ENCODE measurements around the gene ANKH. TPM values are rescaled to one million over a fixed set of nuclear protein-coding genes. Genes with fewer than 3 reads are reported as not detected.
"Not testable (repeated sequence)": the region's sequence is repeated elsewhere in the genome, so short reads cannot be mapped to it uniquely, and the experiment has no call there.

The ANKH gene
- total RNA-seq, 1 donor from 2014 or later, result 0.19 TPM

DNA sequence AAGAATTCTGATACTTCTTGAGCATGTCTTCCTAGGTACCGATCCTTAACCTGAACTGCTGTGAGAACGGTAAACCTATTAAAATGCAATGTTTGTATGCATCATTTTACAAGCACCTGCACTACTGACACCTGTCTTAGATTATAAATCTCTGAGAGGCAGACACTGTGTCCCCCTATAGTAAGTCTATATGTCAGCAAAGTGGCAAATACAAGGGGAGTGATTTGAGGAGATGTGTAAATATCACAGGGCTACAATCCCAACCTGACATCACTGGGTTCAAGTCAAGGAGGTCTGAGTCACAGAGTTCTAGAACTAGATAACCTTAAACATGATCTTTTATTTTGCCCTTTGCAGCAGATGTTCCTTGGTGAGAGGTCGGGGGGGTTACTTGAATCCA lies 64.1 kb downstream of the ANKH start:
- no peak overlapping the region for H3K27ac Mint-ChIP-seq
- no peak overlapping the region for H3K4me2 ChIP-seq
- no peaks in the 10 kb centered on the region for H3K79me2 ChIP-seq (ENCODE audit: low read depth)
- no peaks in the 10 kb centered on the region for H3K27me3 Mint-ChIP-seq (ENCODE audit: insufficient read depth, low read depth)
- no peak overlapping the region for H3K4me3 ChIP-seq
- peaks cover 6% of the 10 kb centered on the region for H3K4me1 Mint-ChIP-seq
- DNase-seq (ENCODE audit: low spot score), result no peak
- no peaks in the 10 kb centered on the region for H3K36me3 Mint-ChIP-seq
- no peaks in the 10 kb centered on the region for H3K4me1 ChIP-seq
- no peaks in the 10 kb centered on the region for H3K9me3 ChIP-seq (ENCODE audit: low read depth)
- H3K27ac ChIP-seq, result no peak overlapping the region
- no peaks in the 10 kb centered on the region for H4K20me1 ChIP-seq (ENCODE audit: low read depth)
- no peak overlapping the region for H3K9ac ChIP-seq
- peaks cover 2% of the 10 kb centered on the region for H3K9me3 Mint-ChIP-seq
- no peak overlapping the region for H2AFZ ChIP-seq (replicated peaks)
- H3K36me3 ChIP-seq, result no peaks in the 10 kb centered on the region
- no peaks in the 10 kb centered on the region for H3F3A ChIP-seq (ENCODE audit: low read depth)
- no peaks in the 10 kb centered on the region for H3K27me3 ChIP-seq
- H3K4me3 Mint-ChIP-seq, result no peak overlapping the region
- TF ChIP-seq EZH2phosphoT487 (IDR thresholded peaks at IDR 0.05) (no peak), EZH2 (IDR thresholded peaks at IDR 0.05) (no peak)
- TF ChIP-seq, protein P1, sequence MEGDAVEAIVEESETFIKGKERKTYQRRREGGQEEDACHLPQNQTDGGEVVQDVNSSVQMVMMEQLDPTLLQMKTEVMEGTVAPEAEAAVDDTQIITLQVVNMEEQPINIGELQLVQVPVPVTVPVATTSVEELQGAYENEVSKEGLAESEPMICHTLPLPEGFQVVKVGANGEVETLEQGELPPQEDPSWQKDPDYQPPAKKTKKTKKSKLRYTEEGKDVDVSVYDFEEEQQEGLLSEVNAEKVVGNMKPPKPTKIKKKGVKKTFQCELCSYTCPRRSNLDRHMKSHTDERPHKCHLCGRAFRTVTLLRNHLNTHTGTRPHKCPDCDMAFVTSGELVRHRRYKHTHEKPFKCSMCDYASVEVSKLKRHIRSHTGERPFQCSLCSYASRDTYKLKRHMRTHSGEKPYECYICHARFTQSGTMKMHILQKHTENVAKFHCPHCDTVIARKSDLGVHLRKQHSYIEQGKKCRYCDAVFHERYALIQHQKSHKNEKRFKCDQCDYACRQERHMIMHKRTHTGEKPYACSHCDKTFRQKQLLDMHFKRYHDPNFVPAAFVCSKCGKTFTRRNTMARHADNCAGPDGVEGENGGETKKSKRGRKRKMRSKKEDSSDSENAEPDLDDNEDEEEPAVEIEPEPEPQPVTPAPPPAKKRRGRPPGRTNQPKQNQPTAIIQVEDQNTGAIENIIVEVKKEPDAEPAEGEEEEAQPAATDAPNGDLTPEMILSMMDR (IDR thresholded peaks at IDR 0.05), result no peak

DNA sequence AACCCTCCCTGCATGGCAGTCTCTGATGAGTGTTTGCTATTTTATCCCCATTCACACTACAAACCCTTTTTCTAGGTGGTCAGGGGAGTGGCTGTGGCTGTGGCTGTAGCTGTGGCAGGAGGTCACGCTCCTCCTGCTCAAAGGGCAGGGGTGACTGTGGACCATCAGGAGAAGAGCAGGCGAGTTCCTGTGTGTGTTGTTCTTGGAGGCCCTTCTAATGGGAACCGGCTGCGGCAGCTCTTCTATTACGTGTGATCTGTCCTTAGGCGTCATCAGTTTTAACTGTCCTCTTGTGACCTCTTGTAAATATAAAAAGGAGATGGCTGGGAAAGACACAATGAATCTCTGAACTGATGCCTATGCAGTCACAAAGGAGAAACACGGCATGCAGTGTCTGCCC lies 65.1 kb downstream of the ANKH start:
- Histone ChIP-seq H3K4me2 (no peak overlapping the region), H3F3A (ENCODE audit: low read depth) (no peaks in the 10 kb centered on the region), H4K20me1 (ENCODE audit: low read depth) (no peaks in the 10 kb centered on the region), H3K9me3 (ENCODE audit: low read depth) (no peaks in the 10 kb centered on the region), H3K79me2 (ENCODE audit: low read depth) (no peaks in the 10 kb centered on the region), H2AFZ (replicated peaks) (no peak overlapping the region), H3K27ac (no peak overlapping the region), H3K9ac (no peak overlapping the region), H3K36me3 (no peaks in the 10 kb centered on the region), H3K27me3 (no peaks in the 10 kb centered on the region), H3K4me3 (no peak overlapping the region), H3K4me1 (no peaks in the 10 kb centered on the region)
- no peak for TF ChIP-seq EZH2phosphoT487 (IDR thresholded peaks at IDR 0.05)
- TF ChIP-seq, protein P1 (IDR thresholded peaks at IDR 0.05), result no peak
- peaks cover 6% of the 10 kb centered on the region for H3K4me1 Mint-ChIP-seq
- H3K27ac Mint-ChIP-seq, result peak overlapping the region; percentile 55
- peaks cover 2% of the 10 kb centered on the region for H3K9me3 Mint-ChIP-seq
- H3K4me3 Mint-ChIP-seq, result no peak overlapping the region
- H3K36me3 Mint-ChIP-seq, result no peaks in the 10 kb centered on the region
- no peak for DNase-seq (ENCODE audit: low spot score)
- H3K27me3 Mint-ChIP-seq (ENCODE audit: insufficient read depth, low read depth), result no peaks in the 10 kb centered on the region

DNA sequence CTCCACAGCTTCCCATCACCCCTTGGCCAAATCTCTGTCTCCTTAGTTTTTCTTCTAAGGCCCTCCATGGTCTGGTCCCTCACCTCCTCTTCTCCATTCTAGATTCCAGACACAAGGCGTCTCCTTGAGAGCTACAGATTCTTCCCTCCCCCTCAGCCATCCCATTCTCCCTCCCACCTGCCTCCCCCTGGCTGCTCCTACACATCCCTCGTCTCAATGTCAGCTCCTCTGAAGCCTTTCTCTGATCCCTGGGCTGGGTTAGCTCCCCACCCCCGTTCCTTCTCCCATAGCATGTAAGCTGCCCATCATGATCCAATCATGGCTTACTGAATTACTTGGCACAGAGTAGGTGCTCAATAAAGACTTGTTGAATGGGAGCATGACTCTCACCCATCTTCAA lies 69.0 kb downstream of the ANKH start:
- H3K4me1 Mint-ChIP-seq, result peaks cover 6% of the 10 kb centered on the region
- Histone ChIP-seq H3F3A (ENCODE audit: low read depth) (no peaks in the 10 kb centered on the region), H3K79me2 (ENCODE audit: low read depth) (no peaks in the 10 kb centered on the region), H3K27ac (no peak overlapping the region), H3K9me3 (ENCODE audit: low read depth) (no peaks in the 10 kb centered on the region), H3K9ac (no peak overlapping the region), H3K4me2 (no peak overlapping the region), H3K4me3 (no peak overlapping the region), H3K36me3 (no peaks in the 10 kb centered on the region), H2AFZ (replicated peaks) (no peak overlapping the region), H3K4me1 (no peaks in the 10 kb centered on the region), H4K20me1 (ENCODE audit: low read depth) (no peaks in the 10 kb centered on the region), H3K27me3 (no peaks in the 10 kb centered on the region)
- no peaks in the 10 kb centered on the region for H3K9me3 Mint-ChIP-seq
- no peak for TF ChIP-seq EZH2 (IDR thresholded peaks at IDR 0.05)
- TF ChIP-seq, protein P1 (IDR thresholded peaks at IDR 0.05), result no peak
- TF ChIP-seq EZH2phosphoT487 (IDR thresholded peaks at IDR 0.05), result no peak
- no peak overlapping the region for H3K4me3 Mint-ChIP-seq
- H3K27ac Mint-ChIP-seq, result no peak overlapping the region
- H3K36me3 Mint-ChIP-seq, result no peaks in the 10 kb centered on the region
- no peak for DNase-seq (ENCODE audit: low spot score)
- no peaks in the 10 kb centered on the region for H3K27me3 Mint-ChIP-seq (ENCODE audit: insufficient read depth, low read depth)

DNA sequence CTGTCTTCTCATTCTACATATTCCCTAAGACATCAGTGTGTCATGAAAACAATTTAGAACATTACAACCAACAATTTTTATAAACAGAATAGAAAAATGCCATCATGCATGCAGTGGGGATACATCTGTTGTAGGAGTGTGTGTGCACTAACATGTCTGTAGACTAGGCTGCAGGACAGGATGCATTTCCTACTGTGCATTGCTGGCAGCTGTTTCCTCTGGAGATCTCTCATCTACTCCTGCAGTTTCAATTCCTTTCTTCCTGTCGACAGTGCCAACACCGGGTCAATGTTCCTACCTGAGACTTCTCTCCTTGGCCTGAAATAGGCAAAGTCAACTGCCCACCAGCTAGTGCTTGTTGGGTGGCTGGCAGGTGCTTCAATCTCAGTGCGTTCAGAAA lies 69.8 kb downstream of the ANKH start:
- no peak for DNase-seq (ENCODE audit: low spot score)
- Histone ChIP-seq H3K27ac (no peak overlapping the region), H3K27me3 (no peaks in the 10 kb centered on the region), H3K4me3 (no peak overlapping the region), H3K4me2 (no peak overlapping the region), H3K79me2 (ENCODE audit: low read depth) (no peaks in the 10 kb centered on the region), H2AFZ (replicated peaks) (no peak overlapping the region), H3K9ac (no peak overlapping the region), H3K4me1 (no peaks in the 10 kb centered on the region), H4K20me1 (ENCODE audit: low read depth) (no peaks in the 10 kb centered on the region), H3F3A (ENCODE audit: low read depth) (no peaks in the 10 kb centered on the region), H3K36me3 (no peaks in the 10 kb centered on the region), H3K9me3 (ENCODE audit: low read depth) (no peaks in the 10 kb centered on the region)
- Mint-ChIP-seq H3K4me1 (peaks cover 5% of the 10 kb centered on the region), H3K36me3 (no peaks in the 10 kb centered on the region), H3K9me3 (no peaks in the 10 kb centered on the region), H3K4me3 (no peak overlapping the region), H3K27ac (no peak overlapping the region), H3K27me3 (ENCODE audit: insufficient read depth, low read depth) (no peaks in the 10 kb centered on the region)
- TF ChIP-seq, protein P1 (IDR thresholded peaks at IDR 0.05), result no peak
- TF ChIP-seq EZH2 (IDR thresholded peaks at IDR 0.05) (no peak), EZH2phosphoT487 (IDR thresholded peaks at IDR 0.05) (no peak)

DNA sequence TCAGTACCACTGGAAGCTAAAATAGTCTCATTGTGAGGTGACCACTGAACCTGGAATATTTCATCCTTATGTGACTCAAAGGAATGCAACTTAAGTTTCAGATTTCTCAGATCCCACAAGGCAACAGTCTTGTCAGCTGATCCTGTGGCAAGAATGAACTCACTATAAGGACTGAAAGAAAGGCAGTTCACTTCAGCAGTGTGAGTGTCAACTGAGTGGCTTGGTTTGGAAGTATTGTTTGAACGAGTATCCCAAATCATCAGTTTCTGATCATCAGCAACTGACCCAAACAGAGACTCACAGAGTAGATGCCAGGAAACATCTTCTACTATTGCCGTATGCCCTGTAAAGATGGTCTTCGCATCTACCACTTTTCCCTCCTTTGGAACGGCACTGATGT lies 74.2 kb downstream of the ANKH start:
- H3K4me1 Mint-ChIP-seq; H3K4me3 Mint-ChIP-seq; H3K9me3 Mint-ChIP-seq; H3K4me1 ChIP-seq; H3K27me3 ChIP-seq; H3K27me3 Mint-ChIP-seq (ENCODE audit: insufficient read depth, low read depth); H3K4me3 ChIP-seq; H3K4me2 ChIP-seq; H3F3A ChIP-seq (ENCODE audit: low read depth); H2AFZ ChIP-seq (replicated peaks); H3K9ac ChIP-seq; DNase-seq (ENCODE audit: low spot score); H3K79me2 ChIP-seq (ENCODE audit: low read depth); H3K36me3 ChIP-seq; H3K27ac ChIP-seq; H4K20me1 ChIP-seq (ENCODE audit: low read depth); H3K27ac Mint-ChIP-seq; H3K36me3 Mint-ChIP-seq; H3K9me3 ChIP-seq (ENCODE audit: low read depth): not testable (repeated sequence)

Data from neural progenitor cell (in vitro differentiated cells).